HG02938 (cell line): ENCODE data around the gene CACNA1A.
A peak's percentile ranks its signal among the peaks of the same experiment; 100 is the strongest.
"Not testable (repeated sequence)": the region's sequence is repeated elsewhere in the genome, so short reads cannot be mapped to it uniquely, and the experiment has no call there.

ENCODE experiments used
- ATAC-seq: cut with Tn5 transposase; IDR thresholded peaks from one replicate; pipeline ENCODE4 v1.9.1; 2021; ENCODE audit warnings: mild to moderate bottlenecking, moderate library complexity; ENCODE audit not compliant: unreplicated experiment

The CACNA1A gene

GRCh38 chr19:13172346-13173138 lies 333.7 kb downstream of the CACNA1A start:
- no peak for ATAC-seq

- ATAC-seq: no peak
Observed at GRCh38 chr19:13171146-13171545, 335.1 kb downstream of the CACNA1A start.

- ATAC-seq: no peak
Observed at GRCh38 chr19:13169769-13170168, 336.5 kb downstream of the CACNA1A start.

- ATAC-seq: not testable (repeated sequence)
Observed at GRCh38 chr19:13166151-13166550, 340.1 kb downstream of the CACNA1A start.

- ATAC-seq: no peak
Observed at GRCh38 chr19:13165162-13165997, 340.9 kb downstream of the CACNA1A start.

GRCh38 chr19:13164343-13165161 lies 341.7 kb downstream of the CACNA1A start:
- ATAC-seq: no peak

- ATAC-seq: no peak
Observed at GRCh38 chr19:13163609-13164342, 342.5 kb downstream of the CACNA1A start.

DNA sequence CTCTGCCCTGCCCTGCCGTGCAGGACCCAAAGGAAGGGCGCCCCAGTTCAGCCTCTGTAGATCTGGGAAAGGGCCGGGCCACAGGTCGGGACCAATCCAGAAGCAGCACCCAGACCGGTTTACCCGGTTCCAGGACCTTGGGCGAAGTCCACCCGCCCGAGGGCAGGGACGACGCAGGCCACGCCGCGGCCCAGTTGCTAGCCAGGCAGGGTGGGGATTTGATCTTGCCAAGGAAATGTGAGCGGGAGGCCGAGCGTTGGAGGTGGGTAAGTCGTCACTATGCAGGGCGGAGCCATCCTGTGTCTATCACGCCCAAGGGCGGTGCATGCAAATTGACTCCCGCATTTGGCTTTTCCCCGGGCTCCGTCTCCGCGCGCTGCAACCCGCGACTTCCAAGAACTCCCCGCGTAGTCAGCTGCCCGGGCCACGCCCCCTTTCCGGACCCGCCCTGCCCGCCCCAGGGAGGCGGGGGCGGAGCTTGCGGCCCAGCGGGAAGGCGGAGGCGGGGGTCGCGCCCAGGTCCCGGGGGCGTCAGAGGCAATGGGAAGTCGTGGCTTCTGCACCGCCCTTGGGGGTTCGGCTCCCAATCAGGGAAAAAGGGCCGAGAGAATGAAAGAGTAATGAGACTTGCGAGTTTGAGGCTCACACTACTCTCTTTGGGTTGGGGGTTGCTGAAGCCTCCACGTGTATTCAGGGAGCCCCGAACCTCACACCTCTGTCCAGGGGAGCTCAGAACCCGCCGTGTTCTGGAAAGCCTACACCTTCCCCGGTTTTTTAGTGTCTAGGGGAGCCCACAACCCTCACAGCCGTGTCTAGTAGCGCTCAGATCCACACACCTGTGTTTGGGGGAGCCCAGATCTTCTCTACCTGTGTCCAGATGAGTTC lies 343.3 kb downstream of the CACNA1A start:
- peak; percentile 51 for ATAC-seq

DNA sequence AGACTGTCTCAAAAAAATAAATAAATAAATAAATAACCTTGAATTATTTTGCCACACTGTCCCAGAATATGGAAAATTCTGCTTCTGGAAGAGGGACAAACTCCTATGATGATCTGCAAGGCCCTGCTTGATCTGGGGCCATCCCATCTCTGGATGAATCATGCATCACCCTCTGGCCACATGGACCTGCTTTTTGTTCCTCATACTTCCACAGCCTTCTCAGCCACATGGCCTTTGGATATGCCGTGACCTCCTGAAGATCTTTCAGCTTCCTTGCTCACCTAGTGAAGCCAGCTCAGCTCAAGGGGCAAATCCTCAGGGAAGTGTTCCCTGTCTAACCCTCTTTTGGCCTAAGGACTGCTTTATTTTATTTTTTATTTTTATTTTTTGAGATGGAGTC lies 345.7 kb downstream of the CACNA1A start:
- no peak for ATAC-seq

DNA sequence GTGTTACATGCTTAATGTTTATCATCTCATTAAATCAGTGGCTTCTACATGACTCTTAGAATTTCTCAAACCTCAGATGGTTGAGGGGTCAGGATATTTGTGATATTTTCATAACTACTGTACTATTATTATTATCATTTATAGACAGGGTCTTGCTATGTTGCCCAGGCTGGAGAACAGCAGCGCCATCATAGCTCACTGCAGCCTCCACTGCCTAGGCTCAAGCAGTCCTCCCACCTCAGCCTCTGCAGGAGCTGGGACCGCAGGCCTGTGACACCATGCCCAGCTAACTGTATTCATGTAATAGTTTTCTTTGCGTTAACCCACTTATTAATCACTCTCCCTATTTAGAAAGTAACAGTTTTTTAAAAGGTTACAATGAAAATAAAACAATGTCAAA lies 346.6 kb downstream of the CACNA1A start:
- ATAC-seq: no peak
